ENCODE results near the gene ACTL7A.
"Not testable (repeated sequence)": the region's sequence is repeated elsewhere in the genome, so short reads cannot be mapped to it uniquely, and the experiment has no call there.

ACTL7A gene, protein sequence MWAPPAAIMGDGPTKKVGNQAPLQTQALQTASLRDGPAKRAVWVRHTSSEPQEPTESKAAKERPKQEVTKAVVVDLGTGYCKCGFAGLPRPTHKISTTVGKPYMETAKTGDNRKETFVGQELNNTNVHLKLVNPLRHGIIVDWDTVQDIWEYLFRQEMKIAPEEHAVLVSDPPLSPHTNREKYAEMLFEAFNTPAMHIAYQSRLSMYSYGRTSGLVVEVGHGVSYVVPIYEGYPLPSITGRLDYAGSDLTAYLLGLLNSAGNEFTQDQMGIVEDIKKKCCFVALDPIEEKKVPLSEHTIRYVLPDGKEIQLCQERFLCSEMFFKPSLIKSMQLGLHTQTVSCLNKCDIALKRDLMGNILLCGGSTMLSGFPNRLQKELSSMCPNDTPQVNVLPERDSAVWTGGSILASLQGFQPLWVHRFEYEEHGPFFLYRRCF

DNA sequence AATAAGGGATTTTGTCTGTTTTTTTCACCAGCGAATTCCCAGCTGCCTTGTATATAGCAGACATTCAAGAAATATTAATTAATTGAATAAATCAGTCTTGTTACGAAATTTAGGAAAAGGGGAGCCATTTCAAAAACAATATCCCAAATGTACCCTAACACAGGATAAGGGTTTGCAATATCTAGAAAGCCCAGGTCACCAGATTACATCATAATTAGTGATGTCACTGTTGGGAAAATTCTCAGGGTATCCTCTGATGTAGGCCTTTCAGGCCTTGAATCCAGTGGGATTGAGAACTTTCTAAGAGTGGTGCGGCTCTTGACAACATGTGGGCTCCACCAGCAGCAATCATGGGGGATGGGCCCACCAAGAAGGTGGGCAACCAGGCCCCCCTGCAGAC is at the start of gene ACTL7A:
TSS of gene ACTL7A (plus strand) at position 270 of the 400 bp plus-strand sequence. CDS start at position 327, 57 bp downstream.
- DNase-seq (ENCODE audit: low spot score): no peak

DNA sequence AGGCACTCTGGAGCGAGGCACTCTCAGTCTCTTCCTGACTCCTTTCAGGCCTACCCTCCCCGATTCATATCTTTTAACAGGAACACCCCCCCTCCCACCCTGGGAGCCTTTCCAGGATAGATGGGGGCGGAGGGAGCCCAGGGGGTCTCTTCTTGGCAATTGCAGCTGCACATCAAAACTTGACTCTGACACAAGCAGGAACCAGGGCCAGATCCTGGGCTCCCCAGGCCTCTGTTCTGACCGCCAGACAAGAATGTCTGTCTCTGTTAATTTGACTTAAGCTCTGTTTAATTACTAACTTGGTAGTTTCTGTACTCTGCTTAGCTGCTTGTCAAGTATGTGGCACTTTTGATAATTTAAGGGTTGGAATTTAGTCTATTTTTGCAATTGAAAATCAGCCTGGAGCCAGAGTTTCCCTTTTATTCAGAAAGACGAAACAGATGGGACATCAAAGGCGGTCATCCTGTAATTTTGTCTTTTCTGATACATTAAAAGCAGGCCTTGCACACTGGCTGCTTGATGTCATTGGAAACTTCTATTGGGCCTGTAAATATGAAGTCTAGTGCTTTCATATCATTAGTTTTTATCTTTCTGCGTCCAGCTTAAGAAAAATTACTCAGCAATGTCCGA is 49.6 kb upstream of the ACTL7A start:
- DNase-seq (ENCODE audit: low spot score): no peak

- peak; percentile 76 for DNase-seq (ENCODE audit: low spot score)
Measured at GRCh38 chr9:108813951-108814601, 48.0 kb upstream of the ACTL7A start.

GRCh38 chr9:108815156-108815555 is 46.9 kb upstream of the ACTL7A start:
- peak; percentile 61 for DNase-seq (ENCODE audit: low spot score)

DNA sequence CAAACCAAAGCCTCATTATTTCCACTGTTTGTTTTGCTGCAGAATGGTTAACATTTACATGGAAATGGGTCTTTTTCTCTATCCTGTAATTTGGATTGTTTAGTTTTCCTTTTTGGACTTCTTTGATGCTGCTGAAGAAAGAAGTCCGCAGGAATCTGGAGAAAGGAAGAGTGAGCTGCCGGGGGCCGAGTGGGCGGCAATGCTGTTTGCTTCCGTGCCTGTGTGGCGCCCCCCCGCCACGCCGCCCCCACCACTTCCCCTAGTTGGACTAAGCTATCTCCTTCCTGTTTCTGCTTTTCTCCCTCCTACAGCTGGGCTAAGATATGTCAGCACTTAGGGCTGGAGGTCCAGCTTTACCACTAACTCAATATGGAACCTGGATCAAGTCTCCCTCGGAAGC is 46.0 kb upstream of the ACTL7A start:
- DNase-seq (ENCODE audit: low spot score): no peak

GRCh38 chr9:108823829-108824228 is 38.2 kb upstream of the ACTL7A start:
- DNase-seq (ENCODE audit: low spot score): no peak

- DNase-seq (ENCODE audit: low spot score): peak; percentile 72
Measured at GRCh38 chr9:108830272-108830671, 31.8 kb upstream of the ACTL7A start.

GRCh38 chr9:108831496-108832178 is 30.4 kb upstream of the ACTL7A start:
- peak; percentile 69 for DNase-seq (ENCODE audit: low spot score)

DNA sequence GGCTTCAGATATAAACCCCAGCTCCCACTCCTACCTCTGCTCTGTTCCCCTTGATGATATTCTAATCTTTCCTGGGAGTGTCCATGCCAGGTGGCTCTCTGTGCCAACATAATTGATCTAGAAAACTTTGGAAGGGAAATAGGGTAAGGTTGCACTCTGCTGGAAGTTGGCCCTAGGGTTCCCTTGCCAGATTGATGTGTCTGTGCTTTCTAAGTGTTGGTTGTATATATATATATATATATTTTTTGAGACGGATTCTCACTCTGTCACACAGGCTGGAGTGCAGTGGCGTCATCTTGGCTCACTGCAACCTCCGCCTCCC is 29.9 kb upstream of the ACTL7A start:
- DNase-seq (ENCODE audit: low spot score): no peak

DNA sequence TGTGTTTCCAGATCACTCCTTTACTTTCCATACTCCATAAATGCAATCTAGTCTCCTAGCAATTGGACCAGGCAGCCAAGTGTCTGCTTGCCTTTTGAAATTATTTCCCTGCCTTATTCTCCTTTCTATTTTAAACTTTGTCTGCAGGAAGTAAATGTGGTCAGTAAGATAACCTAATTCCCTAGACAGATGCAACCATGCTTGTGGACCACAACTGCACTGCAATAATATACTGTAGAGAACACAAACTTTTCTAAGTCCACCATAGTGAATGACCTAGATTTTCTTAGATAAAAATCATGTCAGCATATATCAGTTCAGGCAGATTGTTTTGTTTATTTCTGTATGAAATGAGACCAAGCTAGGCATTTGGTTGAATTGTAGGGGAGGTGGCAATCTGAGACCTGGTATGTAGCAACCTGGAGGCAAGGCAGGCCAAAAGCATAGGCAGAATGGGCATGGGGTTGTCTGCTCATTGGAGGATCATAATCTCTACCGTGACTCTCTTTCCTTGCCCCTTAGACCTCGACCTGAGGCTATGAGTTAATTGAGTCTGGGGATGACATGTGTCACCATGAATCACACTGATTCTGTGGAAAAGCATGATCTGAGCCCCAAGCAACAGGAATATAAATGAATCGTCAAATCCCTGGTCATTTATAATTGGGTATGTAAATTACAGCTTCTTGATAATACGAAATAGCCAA is 27.0 kb upstream of the ACTL7A start:
- DNase-seq (ENCODE audit: low spot score): peak; percentile 64

DNA sequence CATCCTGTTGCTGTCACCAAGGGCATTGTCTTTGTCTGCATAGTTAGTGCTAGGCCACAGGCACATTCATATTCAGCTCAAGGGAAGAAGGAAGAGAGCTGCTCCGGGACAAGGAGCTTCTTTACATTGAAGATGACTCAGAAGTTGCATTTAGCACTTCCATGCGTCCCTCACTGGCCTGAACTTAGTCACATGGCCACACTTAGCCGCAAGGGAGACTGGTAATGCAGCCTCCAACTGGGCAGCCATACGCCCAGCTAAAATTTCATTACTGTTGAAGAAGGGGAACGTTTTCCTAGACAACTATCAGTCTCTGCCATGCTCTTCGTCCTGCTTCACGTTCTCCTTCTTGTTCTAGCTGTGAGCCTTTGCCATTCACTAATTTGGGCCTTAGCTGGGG is 26.2 kb upstream of the ACTL7A start:
- no peak for DNase-seq (ENCODE audit: low spot score)

GRCh38 chr9:108836319-108836718 is 25.7 kb upstream of the ACTL7A start:
- no peak for DNase-seq (ENCODE audit: low spot score)

- peak; percentile 61 for DNase-seq (ENCODE audit: low spot score)
Measured at GRCh38 chr9:108836781-108837180, 25.3 kb upstream of the ACTL7A start.

DNA sequence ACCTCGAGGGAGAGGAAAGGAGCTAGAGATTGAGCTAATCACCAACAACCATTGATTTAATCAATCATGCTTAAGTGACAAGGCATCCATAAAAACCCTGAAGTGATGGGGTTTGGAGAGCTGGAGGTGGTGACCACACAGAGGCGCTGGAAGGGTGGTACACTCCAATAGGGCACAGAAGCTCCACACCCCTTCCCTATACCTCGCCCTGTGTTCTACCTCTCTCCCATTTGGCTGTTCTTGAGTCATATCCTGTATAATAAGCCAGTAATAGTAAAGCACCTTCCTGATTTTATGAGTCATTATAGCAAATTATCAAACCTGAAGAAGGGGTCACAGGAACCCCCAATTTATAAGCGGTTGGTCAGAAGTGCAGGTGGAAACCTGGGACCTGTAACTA is 24.5 kb upstream of the ACTL7A start:
- peak; percentile 32 for DNase-seq (ENCODE audit: low spot score)

- no peak for DNase-seq (ENCODE audit: low spot score)
Measured at GRCh38 chr9:108838017-108838416, 24.0 kb upstream of the ACTL7A start.

GRCh38 chr9:108839561-108839960 is 22.5 kb upstream of the ACTL7A start:
- DNase-seq (ENCODE audit: low spot score): not testable (repeated sequence)

- DNase-seq (ENCODE audit: low spot score): no peak
Measured at GRCh38 chr9:108842610-108843295, 19.3 kb upstream of the ACTL7A start.

DNA sequence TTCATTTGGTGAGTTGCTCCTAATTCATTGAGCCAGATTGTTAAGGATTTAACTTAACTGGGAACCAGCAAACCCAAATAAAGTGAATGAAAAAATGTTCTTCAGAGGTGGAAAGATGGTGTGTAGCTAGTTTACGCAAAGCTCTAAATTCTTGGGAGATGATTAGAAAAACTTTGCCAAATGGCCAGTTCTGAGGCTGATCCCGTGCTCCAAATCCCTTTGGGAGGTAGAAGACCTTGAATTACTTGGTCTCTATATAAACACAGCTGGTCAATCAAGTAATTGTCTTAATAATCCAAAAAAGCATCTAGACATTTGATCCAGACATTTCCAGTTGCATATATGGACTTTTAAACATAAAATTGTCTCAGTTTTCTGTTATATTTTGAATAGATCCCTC is 17.7 kb upstream of the ACTL7A start:
- DNase-seq (ENCODE audit: low spot score): no peak

DNA sequence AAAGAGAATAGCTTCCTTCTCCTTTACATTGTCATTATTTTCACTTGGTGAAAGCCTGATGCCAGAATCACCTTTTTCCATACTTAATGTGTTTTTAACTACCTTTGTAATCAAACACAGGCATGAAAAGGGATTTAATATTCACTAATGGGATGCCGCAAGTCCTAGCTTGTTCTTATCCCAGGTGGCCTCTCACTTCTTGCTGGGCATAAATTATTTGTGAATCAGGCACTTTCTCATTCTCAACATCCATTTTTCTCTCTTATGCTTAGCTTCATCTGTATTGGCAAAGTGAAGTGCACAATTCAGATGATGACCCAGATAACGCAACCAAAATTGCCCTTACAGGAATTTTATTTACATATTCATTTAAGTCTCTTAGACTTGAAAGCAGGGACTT is 17.2 kb upstream of the ACTL7A start:
- no peak for DNase-seq (ENCODE audit: low spot score)

DNA sequence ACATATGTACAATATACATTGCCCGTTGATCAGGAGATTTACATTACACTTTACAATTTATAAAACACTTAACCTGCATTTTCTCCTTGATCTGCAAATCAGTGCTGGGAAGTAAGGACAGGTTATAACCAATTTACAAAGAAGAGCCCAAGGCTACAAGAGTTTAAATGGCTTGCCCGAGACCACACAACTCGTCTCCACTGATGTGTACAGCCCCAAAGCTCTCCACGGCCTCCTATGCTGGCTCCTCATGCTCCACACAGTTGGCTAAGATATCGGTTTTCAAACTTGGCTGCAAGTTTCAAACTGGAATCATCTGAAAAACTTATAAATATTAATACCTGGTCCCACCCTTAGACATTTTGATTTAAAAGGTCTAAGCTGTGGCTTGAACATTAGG is 16.6 kb upstream of the ACTL7A start:
- no peak for DNase-seq (ENCODE audit: low spot score)

DNA sequence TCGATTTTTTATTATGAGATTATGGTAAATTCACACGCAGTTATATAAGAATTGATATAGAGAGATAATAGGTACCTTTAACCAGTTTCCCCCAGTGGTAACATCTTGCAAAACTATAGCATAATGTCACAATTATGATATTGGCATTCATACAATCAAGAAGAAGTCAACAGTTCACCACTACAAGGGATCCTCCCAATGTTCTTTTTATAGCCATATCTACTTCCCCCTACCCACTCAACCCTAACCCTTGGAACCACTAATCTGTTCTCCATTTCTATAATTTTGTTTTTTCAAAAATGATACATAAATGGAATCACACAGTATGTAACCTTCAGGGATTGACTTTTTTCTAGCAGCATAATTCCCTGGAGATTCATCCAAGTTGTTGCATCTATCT is 16.1 kb upstream of the ACTL7A start:
- DNase-seq (ENCODE audit: low spot score): no peak
